ENCODE measurements around the gene PPFIA1.

- TF ChIP-seq YY1 (IDR thresholded peaks at IDR 0.05; ENCODE audit: low read depth) (no peak), EGR1 (IDR thresholded peaks at IDR 0.05) (no peak), TEAD4 (IDR thresholded peaks at IDR 0.05) (no peak), FOXM1 (IDR thresholded peaks at IDR 0.05; ENCODE audit: borderline replicate concordance, low read depth) (no peak), EP300 (IDR thresholded peaks at IDR 0.05; ENCODE audit: borderline replicate concordance) (no peak), TAF1 (IDR thresholded peaks at IDR 0.05; ENCODE audit: low read depth) (no peak), TCF12 (IDR thresholded peaks at IDR 0.05; ENCODE audit: low read depth) (no peak), RAD21 (IDR thresholded peaks at IDR 0.05; ENCODE audit: low read depth) (no peak), CREB1 (IDR thresholded peaks at IDR 0.05; ENCODE audit: low read depth) (no peak), MAX (IDR thresholded peaks at IDR 0.05) (no peak), NFIC (IDR thresholded peaks at IDR 0.05) (no peak), CEBPB (IDR thresholded peaks at IDR 0.05) (no peak), USF1 (IDR thresholded peaks at IDR 0.05) (no peak)
- TF ChIP-seq, protein P1, sequence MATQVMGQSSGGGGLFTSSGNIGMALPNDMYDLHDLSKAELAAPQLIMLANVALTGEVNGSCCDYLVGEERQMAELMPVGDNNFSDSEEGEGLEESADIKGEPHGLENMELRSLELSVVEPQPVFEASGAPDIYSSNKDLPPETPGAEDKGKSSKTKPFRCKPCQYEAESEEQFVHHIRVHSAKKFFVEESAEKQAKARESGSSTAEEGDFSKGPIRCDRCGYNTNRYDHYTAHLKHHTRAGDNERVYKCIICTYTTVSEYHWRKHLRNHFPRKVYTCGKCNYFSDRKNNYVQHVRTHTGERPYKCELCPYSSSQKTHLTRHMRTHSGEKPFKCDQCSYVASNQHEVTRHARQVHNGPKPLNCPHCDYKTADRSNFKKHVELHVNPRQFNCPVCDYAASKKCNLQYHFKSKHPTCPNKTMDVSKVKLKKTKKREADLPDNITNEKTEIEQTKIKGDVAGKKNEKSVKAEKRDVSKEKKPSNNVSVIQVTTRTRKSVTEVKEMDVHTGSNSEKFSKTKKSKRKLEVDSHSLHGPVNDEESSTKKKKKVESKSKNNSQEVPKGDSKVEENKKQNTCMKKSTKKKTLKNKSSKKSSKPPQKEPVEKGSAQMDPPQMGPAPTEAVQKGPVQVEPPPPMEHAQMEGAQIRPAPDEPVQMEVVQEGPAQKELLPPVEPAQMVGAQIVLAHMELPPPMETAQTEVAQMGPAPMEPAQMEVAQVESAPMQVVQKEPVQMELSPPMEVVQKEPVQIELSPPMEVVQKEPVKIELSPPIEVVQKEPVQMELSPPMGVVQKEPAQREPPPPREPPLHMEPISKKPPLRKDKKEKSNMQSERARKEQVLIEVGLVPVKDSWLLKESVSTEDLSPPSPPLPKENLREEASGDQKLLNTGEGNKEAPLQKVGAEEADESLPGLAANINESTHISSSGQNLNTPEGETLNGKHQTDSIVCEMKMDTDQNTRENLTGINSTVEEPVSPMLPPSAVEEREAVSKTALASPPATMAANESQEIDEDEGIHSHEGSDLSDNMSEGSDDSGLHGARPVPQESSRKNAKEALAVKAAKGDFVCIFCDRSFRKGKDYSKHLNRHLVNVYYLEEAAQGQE (IDR thresholded peaks at IDR 0.05; ENCODE audit: low read depth) = no peak
Measured at GRCh38 chr11:70415642-70416395, 145.3 kb downstream of the PPFIA1 start.
